Transverse colon (tissue), 4 donors: ENCODE measurements around the gene CPZ. TPM values are rescaled to one million over a fixed set of nuclear protein-coding genes. Genes with fewer than 3 reads are reported as not detected.

Source experiments
- DNase-seq: peaks from one replicate; pipeline ENCODE4 v3.0.0-alpha.2; 2019
- H3K27ac ChIP-seq, 4 donors: fragments of 200-600 bp; sonication (generic); 2 replicates each; pipeline ENCODE4 v1.5.1; 2016 to 2018; ENCODE audit warnings: inconsistent platforms in 4 of 4
- H3K27me3 ChIP-seq: fragments of 200-600 bp; sonication (generic); 2 replicates; pipeline ENCODE4 v1.5.1; 2017; ENCODE audit warnings: inconsistent platforms
- H3K36me3 ChIP-seq, 4 donors: fragments of 200-600 bp; sonication (generic); 2 replicates each; pipeline ENCODE4 v1.5.1; 2017 to 2019; ENCODE audit warnings: inconsistent platforms in 4 of 4
- H3K4me1 ChIP-seq, 4 donors: fragments of 200-600 bp; sonication (generic); 2 replicates each; pipeline ENCODE4 v1.5.1; 2017 to 2020; ENCODE audit warnings: inconsistent platforms in 4 of 4
- H3K4me3 ChIP-seq, 4 donors: fragments of 200-600 bp; sonication (generic); 1 replicate in 1 of 4; 2 replicates in 3 of 4; pipeline versions ENCODE4 v1.5.1 to v1.6.1; 2017 to 2019; ENCODE audit warnings: inconsistent platforms in 4 of 4
- H3K9me3 ChIP-seq, 2 donors: fragments of 200-600 bp; sonication (generic); 2 replicates each; pipeline ENCODE4 v1.5.1; 2017 to 2019; ENCODE audit warnings: inconsistent platforms in 2 of 2
- CTCF ChIP-seq, 5 experiments: fragments of 200-600 bp in 3 of 5; fragments of 450-650 bp in 2 of 5; sonication (generic) in 3 of 5; IDR thresholded peaks; 1 replicate in 2 of 5; 2 replicates in 3 of 5; pipeline ENCODE4 v1.5.1; 2016 to 2017; ENCODE audit warnings: antibody characterized with exemption in 5 of 5, inconsistent platforms in 3 of 5, mild to moderate bottlenecking in 2 of 5, moderate library complexity in 1 of 5
- EP300 ChIP-seq: sonication (generic); formaldehyde crosslinking; IDR thresholded peaks from one replicate; pipeline ENCODE4 v1.6.1; 2017; ENCODE audit warnings: antibody characterized with exemption, low read depth
- POLR2A ChIP-seq: fragments of 450-650 bp; IDR thresholded peaks from one replicate; pipeline ENCODE4 v1.6.1; 2016; ENCODE audit warnings: antibody characterized with exemption, mild to moderate bottlenecking, moderate library complexity
- POLR2AphosphoS5 ChIP-seq, 3 donors: sonication (generic); formaldehyde crosslinking; IDR thresholded peaks; one replicate each; pipeline ENCODE4 v1.6.1; 2016; ENCODE audit warnings: antibody characterized with exemption in 3 of 3
- WGBS, 2 donors: methylation state at CpG; one replicate each; pipeline ENCODE4 v1.1.5; 2018; ENCODE audit warnings: low coverage in 1 of 2; 5-methylcytosine and 5-hydroxymethylcytosine counted together
- in situ Hi-C, 4 donors: fragments of 200-750 bp; cut with MboI; loops; one replicate each; pipeline versions ENCODE4 v1.15.0 to v1.15.1; 2017; ENCODE audit warnings: low sequenced_read_pairs in 3 of 4, low pct_ligation_motif_present in 1 of 4, low pct_unique_long_range_greater_than_20kb in 1 of 4
- intact Hi-C: fragments of 100-400 bp; cut with DNase I; formaldehyde crosslinking; loops from one replicate; pipeline ENCODE4 v1.15.1; 2023; ENCODE audit warnings: low total_unique reads
- total RNA-seq, 4 donors: library from RNA; depleted of rRNA; stranded (reverse); fragments of >200 nt; gene quantifications; one replicate each; pipeline ENCODE4 v1.1.0, GENCODE V29; 2016

CPZ gene
- total RNA-seq, 4 donors from 2014 or later: 0.96 to 2.1 TPM; not detected in 2

GRCh38 chr4:8560265-8561047 lies 32.1 kb upstream of the CPZ start:
- Histone ChIP-seq H3K9me3 (no peaks in the 10 kb centered on the region), H3K27me3 (peaks cover 4% of the 10 kb centered on the region), H3K4me1 (no peaks in the 10 kb centered on the region), H3K36me3 (no peaks in the 10 kb centered on the region), H3K4me3 (no peak overlapping the region), H3K27ac (no peak overlapping the region)
- 58 to 82% methylated on average over 5 to 16 of the region's 16 CpGs for WGBS, 2 donors
- intact Hi-C loops: no loop called here
- DNase-seq: no peak
- no peak for TF ChIP-seq POLR2A
- TF ChIP-seq POLR2AphosphoS5 (IDR thresholded peaks at IDR 0.05): no peak
- no peak for TF ChIP-seq EP300
- no peak for TF ChIP-seq CTCF (IDR thresholded peaks at IDR 0.05)
- in situ Hi-C loops: no loop called here

- no peaks in the 10 kb centered on the region for H3K4me1 ChIP-seq
- no peaks in the 10 kb centered on the region for H3K9me3 ChIP-seq
- TF ChIP-seq POLR2AphosphoS5 (IDR thresholded peaks at IDR 0.05): no peak
- TF ChIP-seq EP300: no peak
- TF ChIP-seq POLR2A: no peak
- no peak for TF ChIP-seq CTCF (IDR thresholded peaks at IDR 0.05)
- DNase-seq: no peak
- H3K4me3 ChIP-seq: no peak overlapping the region
- 24 to 33% methylated on average over 1 of the region's 1 CpG for WGBS, 2 donors
- H3K27ac ChIP-seq: no peak overlapping the region
- H3K36me3 ChIP-seq: no peaks in the 10 kb centered on the region
- intact Hi-C loops: no loop called here
- in situ Hi-C loops: no loop called here
- H3K27me3 ChIP-seq: peaks cover 4% of the 10 kb centered on the region
These were observed 28.0 kb upstream of the CPZ start for GRCh38 chr4:8564595-8564994.

GRCh38 chr4:8568068-8568668 lies 24.4 kb upstream of the CPZ start:
- in situ Hi-C loops: no loop called here
- 54 to 63% methylated on average over 3 to 5 of the region's 5 CpGs for WGBS, 2 donors

More at GRCh38 chr4:8568068-8568668, 24.4 kb upstream of the CPZ start:
- no peak overlapping the region for H3K27ac ChIP-seq
- H3K36me3 ChIP-seq: no peaks in the 10 kb centered on the region
- H3K9me3 ChIP-seq: no peaks in the 10 kb centered on the region
- H3K4me3 ChIP-seq: no peak overlapping the region
- peaks cover 4% of the 10 kb centered on the region for H3K27me3 ChIP-seq
- TF ChIP-seq CTCF (IDR thresholded peaks at IDR 0.05) (no peak), EP300 (no peak), POLR2A (no peak), POLR2AphosphoS5 (IDR thresholded peaks at IDR 0.05) (no peak)
- DNase-seq: no peak
- intact Hi-C loops: no loop called here
- no peaks in the 10 kb centered on the region for H3K4me1 ChIP-seq
